Smooth muscle cell (in vitro differentiated cells): Measurements from ENCODE around the gene TLCD3A. TPM values are rescaled to one million over a fixed set of nuclear protein-coding genes. Genes with fewer than 3 reads are reported as not detected.

ENCODE experiments used
- DNase-seq: peaks from one replicate; lab custom pipeline; 2025; ENCODE audit not compliant: unreplicated experiment; lab: John Stamatoyannopoulos, UW
- H2AFZ ChIP-seq: fragments of 200-600 bp; sonication (generic); 2 replicates; pipeline ENCODE4 v1.6.0; 2016; ENCODE audit warnings: antibody characterized with exemption, low read depth, mild to moderate bottlenecking
- H3F3A ChIP-seq: fragments of 200-600 bp; sonication (generic); 2 replicates; pipeline ENCODE4 v1.6.0; 2017; ENCODE audit warnings: antibody characterized with exemption, low read depth
- H3K27ac ChIP-seq: fragments of 200-600 bp; sonication (generic); 2 replicates; pipeline ENCODE4 v1.5.1; 2016; ENCODE audit warnings: low read depth, mild to moderate bottlenecking
- H3K27me3 ChIP-seq: fragments of 200-600 bp; sonication (generic); 2 replicates; pipeline ENCODE4 v1.6.1; 2016; ENCODE audit warnings: low read depth, mild to moderate bottlenecking
- H3K36me3 ChIP-seq: fragments of 200-600 bp; sonication (generic); 2 replicates; pipeline ENCODE4 v1.5.1; 2016; ENCODE audit warnings: low read depth
- H3K4me1 ChIP-seq: fragments of 200-600 bp; sonication (generic); 2 replicates; pipeline ENCODE4 v1.5.1; 2016; ENCODE audit warnings: low read depth
- H3K4me2 ChIP-seq: fragments of 200-600 bp; sonication (generic); 2 replicates; pipeline ENCODE4 v1.6.0; 2016; ENCODE audit warnings: mild to moderate bottlenecking
- H3K4me3 ChIP-seq: fragments of 200-600 bp; sonication (generic); 2 replicates; pipeline ENCODE4 v1.5.1; 2016; ENCODE audit warnings: mild to moderate bottlenecking
- H3K79me2 ChIP-seq: fragments of 200-600 bp; sonication (generic); 2 replicates; pipeline ENCODE4 v1.6.0; 2016; ENCODE audit warnings: low read depth, mild to moderate bottlenecking
- H3K9ac ChIP-seq: fragments of 200-600 bp; sonication (generic); 2 replicates; pipeline ENCODE4 v1.6.0; 2016; ENCODE audit warnings: low read depth
- H3K9me3 ChIP-seq: fragments of 200-600 bp; sonication (generic); replicated peaks from 2 replicates; pipeline ENCODE4 v1.5.1; 2016; ENCODE audit warnings: low read depth
- H4K20me1 ChIP-seq: fragments of 200-600 bp; sonication (generic); 2 replicates; pipeline ENCODE4 v1.6.0; 2016; ENCODE audit warnings: low read depth
- CTCF ChIP-seq: fragments of 200-600 bp; sonication (generic); IDR thresholded peaks from 2 replicates; pipeline ENCODE4 v1.5.1; 2017; ENCODE audit warnings: borderline replicate concordance, mild to moderate bottlenecking, antibody characterized with exemption; ENCODE audit not compliant: insufficient read depth, poor library complexity, severe bottlenecking
- WGBS: methylation state at CpG from one replicate; pipeline ENCODE4 v1.1.7; 2016; ENCODE audit warnings: low lambda C conversion rate; 5-methylcytosine and 5-hydroxymethylcytosine counted together
- polyA plus RNA-seq: library from polyadenylated mRNA; unstranded; fragments of >200 nt; fragmentation: Nextera tagmentation; extraction: Ambion mirVana; gene quantifications from 2 replicates; pipeline ENCODE4 v1.2.1, GENCODE V29; 2016
- total RNA-seq: library from RNA; depleted of rRNA; stranded (reverse); fragments of >200 nt; gene quantifications from 2 replicates; pipeline ENCODE4 v1.2.3, GENCODE V29; 2014

The TLCD3A gene
- total and polyA plus RNA-seq, 2 experiments from 2014 or later = 21.9 to 23.0 TPM

- H3K27ac ChIP-seq = peak overlapping the region; percentile 81
- H3K4me3 ChIP-seq = no peak overlapping the region
- H3K79me2 ChIP-seq = peaks cover 5% of the 10 kb centered on the region
- DNase-seq = no peak
- TF ChIP-seq CTCF = no peak
- no peaks in the 10 kb centered on the region for H3K36me3 ChIP-seq
- H4K20me1 ChIP-seq = peaks cover 3% of the 10 kb centered on the region
- 85% methylated on average over 5 of the region's 5 CpGs for WGBS
- H3K9ac ChIP-seq = peak overlapping the region; percentile 24
- H3K27me3 ChIP-seq = no peaks in the 10 kb centered on the region
- H3K4me2 ChIP-seq = no peak overlapping the region
- peaks cover 10% of the 10 kb centered on the region for H3K4me1 ChIP-seq
- H2AFZ ChIP-seq = no peak overlapping the region
- H3K9me3 ChIP-seq = no peaks in the 10 kb centered on the region
- H3F3A ChIP-seq = peaks cover 5% of the 10 kb centered on the region
These were observed 3.5 kb upstream of the TLCD3A start for GRCh38 chr17:728911-729310.

- Histone ChIP-seq H3K27me3 (no peaks in the 10 kb centered on the region), H3K4me2 (peak overlapping the region; percentile 91), H4K20me1 (peaks cover 19% of the 10 kb centered on the region), H3K4me3 (peak overlapping the region; percentile 93), H3K9ac (peak overlapping the region; percentile 36), H3F3A (peaks cover 5% of the 10 kb centered on the region), H3K9me3 (no peaks in the 10 kb centered on the region), H3K36me3 (no peaks in the 10 kb centered on the region), H2AFZ (no peak overlapping the region), H3K27ac (peak overlapping the region; percentile 34), H3K4me1 (peaks cover 14% of the 10 kb centered on the region), H3K79me2 (peaks cover 26% of the 10 kb centered on the region)
- DNase-seq = no peak
- WGBS = 14% methylated on average over 26 of the region's 26 CpGs
- TF ChIP-seq CTCF = no peak
These were observed 741 bp upstream of the TLCD3A start for GRCh38 chr17:731644-732066.

GRCh38 chr17:732902-733720 lies 715 bp downstream of the TLCD3A start:
- peaks cover 12% of the 10 kb centered on the region for H3K4me1 ChIP-seq
- no peak for TF ChIP-seq CTCF
- DNase-seq = peak; percentile 30
- H3K27me3 ChIP-seq = no peaks in the 10 kb centered on the region
- H3K36me3 ChIP-seq = no peaks in the 10 kb centered on the region
- peak overlapping the region; percentile 2 for H3K27ac ChIP-seq
- H3K4me2 ChIP-seq = peak overlapping the region; percentile 90
- H2AFZ ChIP-seq = peak overlapping the region; percentile 75
- 11% methylated on average over 38 of the region's 57 CpGs for WGBS
- peaks cover 29% of the 10 kb centered on the region for H3K79me2 ChIP-seq
- H3K9ac ChIP-seq = peak overlapping the region; percentile 21
- no peaks in the 10 kb centered on the region for H3K9me3 ChIP-seq
- H3F3A ChIP-seq = peaks cover 5% of the 10 kb centered on the region
- H4K20me1 ChIP-seq = peaks cover 19% of the 10 kb centered on the region
- peak overlapping the region; percentile 93 for H3K4me3 ChIP-seq

- H3K9me3 ChIP-seq = no peaks in the 10 kb centered on the region
- peaks cover 12% of the 10 kb centered on the region for H3K4me1 ChIP-seq
- no peaks in the 10 kb centered on the region for H3K27me3 ChIP-seq
- H3K4me2 ChIP-seq = peak overlapping the region; percentile 90
- H4K20me1 ChIP-seq = peaks cover 19% of the 10 kb centered on the region
- no peak overlapping the region for H3K9ac ChIP-seq
- 86% methylated on average over 10 of the region's 10 CpGs for WGBS
- no peak for DNase-seq
- H3F3A ChIP-seq = peaks cover 5% of the 10 kb centered on the region
- peaks cover 29% of the 10 kb centered on the region for H3K79me2 ChIP-seq
- H3K36me3 ChIP-seq = no peaks in the 10 kb centered on the region
- H3K4me3 ChIP-seq = peak overlapping the region; percentile 93
- no peak for TF ChIP-seq CTCF
- no peak overlapping the region for H2AFZ ChIP-seq
- H3K27ac ChIP-seq = no peak overlapping the region
These were observed 1.3 kb downstream of the TLCD3A start for GRCh38 chr17:733743-734142.
